Renal pelvis (tissue), 4 donors: ENCODE data around the gene RFPL1. TPM values are rescaled to one million over a fixed set of nuclear protein-coding genes. Genes with fewer than 3 reads are reported as not detected.
"Not testable (repeated sequence)": the region's sequence is repeated elsewhere in the genome, so short reads cannot be mapped to it uniquely, and the experiment has no call there.

Experiments used
- DNase-seq: peaks from one replicate; pipeline ENCODE4 v3.0.0-alpha.2; 2013
- polyA plus RNA-seq, 3 donors: library from polyadenylated mRNA; unstranded; fragments of 120-200 nt; gene quantifications; one replicate each; pipeline ENCODE4 v1.2.1, GENCODE V29; 2013; ENCODE audit not compliant: insufficient read length in 3 of 3

RFPL1 gene
- polyA plus RNA-seq, 3 donors: 1.1 to 2.0 (median 1.6) TPM

- no peak for DNase-seq
Observed at GRCh38 chr22:29477723-29478318, 39.4 kb downstream of the RFPL1 start.

GRCh38 chr22:29478326-29479276 lies 40.2 kb downstream of the RFPL1 start:
- peak; percentile 50 for DNase-seq

- no peak for DNase-seq
Observed at GRCh38 chr22:29479417-29480261, 41.3 kb downstream of the RFPL1 start, which contains the start of gene NEFH. NEFH (plus strand) TSS chr22:29480218; CDS start chr22:29480263, 45 bp downstream.

GRCh38 chr22:29480262-29480511 lies 41.8 kb downstream of the RFPL1 start:
- DNase-seq: no peak

GRCh38 chr22:29480512-29481264 lies 42.3 kb downstream of the RFPL1 start:
- peak; percentile 65 for DNase-seq

GRCh38 chr22:29481265-29482000 lies 43.0 kb downstream of the RFPL1 start:
- no peak for DNase-seq

GRCh38 chr22:29482253-29482652 lies 43.9 kb downstream of the RFPL1 start:
- no peak for DNase-seq

- no peak for DNase-seq
Observed at GRCh38 chr22:29482726-29483125, 44.3 kb downstream of the RFPL1 start.

- DNase-seq: no peak
Observed at GRCh38 chr22:29483254-29483653, 44.9 kb downstream of the RFPL1 start.

GRCh38 chr22:29484642-29485041 lies 46.3 kb downstream of the RFPL1 start:
- no peak for DNase-seq

GRCh38 chr22:29485448-29485847 lies 47.1 kb downstream of the RFPL1 start:
- DNase-seq: no peak

GRCh38 chr22:29487426-29487986 lies 49.1 kb downstream of the RFPL1 start:
- DNase-seq: no peak

- not testable (repeated sequence) for DNase-seq
Observed at GRCh38 chr22:29489127-29489780, 50.9 kb downstream of the RFPL1 start.

- no peak for DNase-seq
Observed at GRCh38 chr22:29491012-29491411, 52.6 kb downstream of the RFPL1 start.

Other genes with a start within 250 kb of the RFPL1 start
- gene EMID1, start 232.7 kb upstream of the RFPL1 start, polyA plus RNA-seq: 100 to 1,000 TPM in 2 of 3 donors, 10 to 100 TPM in 1; 94.3 to 111 (median 101) TPM
- 10 to 100 TPM; 31.0 to 39.2 (median 31.6) TPM for gene RHBDD3, start 170.6 kb upstream of the RFPL1 start, polyA plus RNA-seq
- 100 to 1,000 TPM; 329 to 383 (median 381) TPM for gene EWSR1, start 170.3 kb upstream of the RFPL1 start, polyA plus RNA-seq
- 1 to 10 TPM; 8.6 to 10.0 (median 9.8) TPM for gene GAS2L1, start 131.9 kb upstream of the RFPL1 start, polyA plus RNA-seq
- gene RASL10A, start 122.9 kb upstream of the RFPL1 start, polyA plus RNA-seq: under 1 TPM in 2 of 3 donors, not detected in 1; 0.28 to 0.58 TPM
- 10 to 100 TPM; 44.2 to 48.8 (median 46.9) TPM for gene AP1B1, start 50.0 kb upstream of the RFPL1 start, polyA plus RNA-seq
- gene NEFH, start 41.6 kb downstream of the RFPL1 start, polyA plus RNA-seq: 1 to 10 TPM; 7.7 to 8.1 (median 8.1) TPM
- gene THOC5, start 115.2 kb downstream of the RFPL1 start, polyA plus RNA-seq: 10 to 100 TPM; 31.5 to 37.1 (median 33.6) TPM
- gene NIPSNAP1, start 142.5 kb downstream of the RFPL1 start, polyA plus RNA-seq: 100 to 1,000 TPM; 142 to 170 (median 157) TPM
- gene NF2, start 165.1 kb downstream of the RFPL1 start, polyA plus RNA-seq: 10 to 100 TPM; 25.9 to 31.5 (median 29.3) TPM